ENCODE results near the gene PRR35. TPM values are rescaled to one million over a fixed set of nuclear protein-coding genes. Genes with fewer than 3 reads are reported as not detected.

PRR35 gene
- polyA plus RNA-seq, 3 donors, result not detected

DNA sequence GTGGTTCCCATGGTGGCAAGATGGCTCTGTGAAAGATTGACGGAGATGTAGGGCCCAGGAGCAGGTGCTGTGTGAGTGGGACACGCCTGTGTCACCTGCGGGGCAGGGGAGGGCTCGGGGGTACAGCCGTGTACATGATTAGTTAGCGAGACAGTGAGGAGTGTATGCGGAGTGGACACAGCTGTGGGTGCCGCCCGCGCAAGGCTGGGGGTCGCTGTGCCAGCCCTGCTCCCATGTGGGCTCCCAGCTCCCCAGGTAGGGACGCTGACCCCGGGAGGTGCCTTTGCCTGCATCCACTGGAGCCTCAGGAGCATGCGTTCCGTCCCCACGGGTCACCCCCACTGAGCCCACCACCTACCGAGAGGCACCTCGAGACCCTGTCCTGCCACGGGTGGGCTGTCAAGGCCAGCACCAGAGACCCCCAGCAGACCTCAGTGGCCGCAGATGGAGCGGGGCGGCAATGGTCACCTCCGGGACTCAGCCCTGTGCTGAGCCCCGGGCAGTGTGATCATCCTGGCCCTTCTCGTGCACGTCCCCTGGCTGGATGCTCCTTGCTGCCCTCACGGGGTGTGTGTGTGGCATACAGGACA lies 25.2 kb upstream of the PRR35 start:
- H4K20me1 ChIP-seq (ENCODE audit: insufficient read depth, low read length), result peaks cover 91% of the 10 kb centered on the region

DNA sequence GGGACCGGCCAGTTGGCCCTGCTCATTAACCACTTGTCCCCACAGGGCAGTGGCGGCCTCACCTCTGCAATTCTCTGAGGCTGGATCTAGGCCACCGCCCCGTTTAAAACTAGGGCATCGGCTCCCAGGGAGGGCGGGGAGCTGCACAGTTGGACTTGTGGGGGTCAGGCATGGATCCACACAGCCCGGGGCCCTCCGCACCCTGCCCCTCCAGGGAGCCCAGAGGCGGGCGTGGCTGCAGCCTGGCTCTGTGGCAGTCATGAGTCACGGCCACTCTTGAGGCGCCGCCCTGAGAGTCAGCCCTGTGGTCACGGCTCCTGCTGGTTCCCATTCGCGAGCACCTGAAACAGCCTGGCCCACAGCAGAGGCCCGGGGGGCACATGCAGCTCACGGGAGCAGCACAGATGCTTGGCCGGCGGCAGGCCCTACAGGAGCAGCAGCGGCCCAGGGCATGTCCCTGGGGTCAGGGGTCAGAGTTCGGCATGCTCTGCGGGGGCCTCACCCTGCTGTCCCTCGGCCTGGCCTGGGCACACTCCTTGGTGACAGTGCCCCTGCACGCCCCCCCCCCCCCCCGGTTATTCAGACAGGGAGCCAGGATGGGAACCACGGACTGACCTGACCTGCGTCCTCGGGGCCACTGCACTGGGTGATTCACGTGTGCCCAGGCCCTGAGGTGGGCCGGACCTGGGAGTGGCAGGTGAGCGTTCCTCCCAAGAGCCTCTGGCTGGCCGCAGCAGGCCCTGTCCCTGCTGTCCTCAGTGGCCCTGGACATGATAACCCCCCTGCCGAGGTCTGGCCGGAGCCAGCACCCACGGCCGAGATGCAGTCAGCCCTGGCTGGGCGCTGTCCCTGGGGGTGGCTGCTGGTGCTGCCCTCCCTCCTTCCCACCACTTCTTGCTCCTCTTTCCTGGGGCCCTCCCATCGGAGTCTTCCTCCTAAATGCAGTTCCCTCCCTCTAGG lies 24.5 kb upstream of the PRR35 start:
- Histone ChIP-seq H3K4me2 (replicated peaks; ENCODE audit: extremely low read depth, low read length, poor library complexity, severe bottlenecking) (no peak overlapping the region), H4K20me1 (ENCODE audit: insufficient read depth, low read length) (peaks cover 91% of the 10 kb centered on the region), H3K9me3 (replicated peaks in 1 of 2; ENCODE audit: control insufficient read depth in 1 of 2, insufficient read depth in 1 of 2, low read length in 2 of 2) (no peaks in the 10 kb centered on the region), H3K9ac (ENCODE audit: insufficient read depth, low read length, poor library complexity, severe bottlenecking) (peak overlapping the region; percentile 36), H3K4me3 (replicated peaks in 1 of 3; ENCODE audit: low read depth in 2 of 3, low read length in 3 of 3) (no peak overlapping the region), H3K27ac (ENCODE audit: low read depth in 1 of 2, low read length in 2 of 2) (peak overlapping the region in 1 of 2 donors; percentile 61), H2AFZ (ENCODE audit: insufficient read depth, low read depth, low read length, poor library complexity, severe bottlenecking) (no peak overlapping the region), H3K36me3 (replicated peaks in 1 of 2; ENCODE audit: control insufficient read depth in 1 of 2, insufficient read depth in 2 of 2, low read length in 2 of 2) (peaks cover 22 to 41% of the 10 kb centered on the region in 2 donors), H3K27me3 (ENCODE audit: control insufficient read depth in 2 of 2, insufficient read depth in 2 of 2, low read length in 2 of 2) (no peaks in the 10 kb centered on the region), H3K79me2 (ENCODE audit: insufficient read depth, low read length) (peaks cover 95% of the 10 kb centered on the region), H3K4me1 (ENCODE audit: control insufficient read depth in 1 of 2, insufficient read depth in 2 of 2, low read length in 2 of 2) (peaks cover 11 to 18% of the 10 kb centered on the region in 2 donors)
- H3K27ac Mint-ChIP-seq, result peak overlapping the region in 5 of 7 donors; percentile 25 to 79 (median 65)
- H3K9me3 Mint-ChIP-seq, result no peaks in the 10 kb centered on the region
- peaks cover 19 to 31% of the 10 kb centered on the region in 2 donors for H3K36me3 Mint-ChIP-seq
- intact Hi-C loops (cut with micrococcal nuclease), result no loop called here
- no peak overlapping the region for H3K4me3 Mint-ChIP-seq
- DNase-seq, result peak; percentile 20 to 45 (median 27)
- H3K4me1 Mint-ChIP-seq, result peaks cover 4% of the 10 kb centered on the region
- WGBS (ENCODE audit: insufficient coverage), result 74% methylated on average over 34 of the region's 39 CpGs
- H3K27me3 Mint-ChIP-seq (ENCODE audit: low read depth in 3 of 3), result no peaks in the 10 kb centered on the region
- TF ChIP-seq, protein P1, sequence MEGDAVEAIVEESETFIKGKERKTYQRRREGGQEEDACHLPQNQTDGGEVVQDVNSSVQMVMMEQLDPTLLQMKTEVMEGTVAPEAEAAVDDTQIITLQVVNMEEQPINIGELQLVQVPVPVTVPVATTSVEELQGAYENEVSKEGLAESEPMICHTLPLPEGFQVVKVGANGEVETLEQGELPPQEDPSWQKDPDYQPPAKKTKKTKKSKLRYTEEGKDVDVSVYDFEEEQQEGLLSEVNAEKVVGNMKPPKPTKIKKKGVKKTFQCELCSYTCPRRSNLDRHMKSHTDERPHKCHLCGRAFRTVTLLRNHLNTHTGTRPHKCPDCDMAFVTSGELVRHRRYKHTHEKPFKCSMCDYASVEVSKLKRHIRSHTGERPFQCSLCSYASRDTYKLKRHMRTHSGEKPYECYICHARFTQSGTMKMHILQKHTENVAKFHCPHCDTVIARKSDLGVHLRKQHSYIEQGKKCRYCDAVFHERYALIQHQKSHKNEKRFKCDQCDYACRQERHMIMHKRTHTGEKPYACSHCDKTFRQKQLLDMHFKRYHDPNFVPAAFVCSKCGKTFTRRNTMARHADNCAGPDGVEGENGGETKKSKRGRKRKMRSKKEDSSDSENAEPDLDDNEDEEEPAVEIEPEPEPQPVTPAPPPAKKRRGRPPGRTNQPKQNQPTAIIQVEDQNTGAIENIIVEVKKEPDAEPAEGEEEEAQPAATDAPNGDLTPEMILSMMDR (IDR thresholded peaks at IDR 0.05), result no peak

More for the DNA sequence above, 25.2 kb upstream of the PRR35 start:
- peaks cover 96% of the 10 kb centered on the region for H3K79me2 ChIP-seq (ENCODE audit: insufficient read depth, low read length)
- TF ChIP-seq, protein P1 (IDR thresholded peaks at IDR 0.05), result no peak
- Mint-ChIP-seq H3K4me3 (no peak overlapping the region), H3K4me1 (peaks cover 10% of the 10 kb centered on the region), H3K9me3 (no peaks in the 10 kb centered on the region), H3K27ac (peak overlapping the region in 6 of 7 donors; percentile 25 to 83 (median 72)), H3K27me3 (ENCODE audit: low read depth in 3 of 3) (no peaks in the 10 kb centered on the region), H3K36me3 (peaks cover 19 to 33% of the 10 kb centered on the region in 2 donors)
- H3K4me1 ChIP-seq (ENCODE audit: control insufficient read depth in 1 of 2, insufficient read depth in 2 of 2, low read length in 2 of 2), result peaks cover 12 to 22% of the 10 kb centered on the region in 2 donors
- no peak for DNase-seq
- no peak overlapping the region for H3K4me2 ChIP-seq (replicated peaks; ENCODE audit: extremely low read depth, low read length, poor library complexity, severe bottlenecking)
- no peak overlapping the region for H3K4me3 ChIP-seq (replicated peaks in 1 of 3; ENCODE audit: low read depth in 2 of 3, low read length in 3 of 3)
- intact Hi-C loops (cut with micrococcal nuclease), result no loop called here
- H3K27ac ChIP-seq (ENCODE audit: low read depth in 1 of 2, low read length in 2 of 2), result peak overlapping the region in 1 of 2 donors; percentile 61
- no peak overlapping the region for H2AFZ ChIP-seq (ENCODE audit: insufficient read depth, low read depth, low read length, poor library complexity, severe bottlenecking)
- WGBS (ENCODE audit: insufficient coverage), result 98% methylated on average over 23 of the region's 27 CpGs
- no peaks in the 10 kb centered on the region for H3K9me3 ChIP-seq (replicated peaks in 1 of 2; ENCODE audit: control insufficient read depth in 1 of 2, insufficient read depth in 1 of 2, low read length in 2 of 2)
- H3K36me3 ChIP-seq (replicated peaks in 1 of 2; ENCODE audit: control insufficient read depth in 1 of 2, insufficient read depth in 2 of 2, low read length in 2 of 2), result peaks cover 22 to 36% of the 10 kb centered on the region in 2 donors
- H3K9ac ChIP-seq (ENCODE audit: insufficient read depth, low read length, poor library complexity, severe bottlenecking), result peak overlapping the region; percentile 36
- no peaks in the 10 kb centered on the region for H3K27me3 ChIP-seq (ENCODE audit: control insufficient read depth in 2 of 2, insufficient read depth in 2 of 2, low read length in 2 of 2)
